Suprapubic skin (tissue), 4 donors: ENCODE data around the gene CNOT6L. TPM values are rescaled to one million over a fixed set of nuclear protein-coding genes. Genes with fewer than 3 reads are reported as not detected.

ENCODE experiments used
- DNase-seq, 2 donors: peaks; one replicate each; pipeline ENCODE4 v3.0.0-alpha.2; 2019; ENCODE audit warnings: low spot score in 2 of 2
- H3K27ac ChIP-seq: fragments of 200-600 bp; sonication (generic); one replicate; pipeline ENCODE4 v1.5.1; 2019
- H3K27me3 ChIP-seq: fragments of 200-600 bp; sonication (generic); one replicate; pipeline ENCODE4 v1.5.1; 2019
- H3K36me3 ChIP-seq: fragments of 200-600 bp; sonication (generic); one replicate; pipeline ENCODE4 v1.5.1; 2019
- H3K4me1 ChIP-seq: fragments of 200-600 bp; sonication (generic); one replicate; pipeline ENCODE4 v1.5.1; 2019
- H3K4me3 ChIP-seq: fragments of 200-600 bp; sonication (generic); one replicate; pipeline ENCODE4 v1.5.1; 2019; ENCODE audit warnings: mild to moderate bottlenecking
- H3K9me3 ChIP-seq: fragments of 200-600 bp; sonication (generic); one replicate; pipeline ENCODE4 v1.5.1; 2019
- EP300 ChIP-seq: sonication (generic); formaldehyde crosslinking; IDR thresholded peaks from one replicate; pipeline ENCODE4 v1.6.1; 2017; ENCODE audit warnings: antibody characterized with exemption
- POLR2A ChIP-seq, 2 donors: fragments of 450-650 bp; IDR thresholded peaks; one replicate each; pipeline ENCODE4 v1.6.1; 2017; ENCODE audit warnings: antibody characterized with exemption in 2 of 2, mild to moderate bottlenecking in 2 of 2, moderate library complexity in 2 of 2
- POLR2AphosphoS5 ChIP-seq, 3 donors: sonication (generic); formaldehyde crosslinking; IDR thresholded peaks; one replicate each; pipeline ENCODE4 v1.6.1; 2017; ENCODE audit warnings: antibody characterized with exemption in 3 of 3
- WGBS: methylation state at CpG from one replicate; pipeline ENCODE4 v1.1.5; 2018; 5-methylcytosine and 5-hydroxymethylcytosine counted together
- total RNA-seq, 4 donors: library from RNA; depleted of rRNA; stranded (reverse); fragments of >200 nt; gene quantifications; one replicate each; pipeline ENCODE4 v1.1.0, GENCODE V29; 2016
- TF ChIP-seq, protein P1 (sequence below), 2 donors: fragments of 200-600 bp in 1 of 2; fragments of 450-650 bp in 1 of 2; sonication (generic) in 1 of 2; IDR thresholded peaks; one replicate each; pipeline ENCODE4 v1.5.1; 2016 to 2019; ENCODE audit warnings: antibody characterized with exemption in 2 of 2, mild to moderate bottlenecking in 1 of 2, moderate library complexity in 1 of 2

Gene CNOT6L
- total RNA-seq, 4 donors from 2014 or later = 21.3 to 45.8 (median 39.6) TPM

DNA sequence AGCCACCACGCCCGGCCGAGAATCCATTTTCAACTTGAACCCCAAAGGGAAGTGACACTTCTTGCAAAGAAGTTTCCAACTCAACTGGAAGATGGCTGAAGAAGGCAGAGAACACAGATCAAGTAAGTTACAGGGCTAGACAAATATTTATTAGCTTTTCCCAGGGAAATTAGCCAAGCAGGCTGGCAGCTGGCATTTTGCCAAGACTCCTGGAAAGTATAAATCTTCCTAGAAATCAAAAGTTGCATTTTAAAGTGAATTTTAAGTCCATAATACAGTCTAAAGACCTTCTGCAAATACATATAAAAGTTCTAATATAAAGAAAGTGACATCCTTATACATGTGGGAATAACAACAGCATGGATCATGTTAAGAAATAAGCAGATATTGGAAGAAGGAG is 40.1 kb upstream of the CNOT6L start:
- WGBS = 93% methylated on average over 3 of the region's 3 CpGs
- H3K27ac ChIP-seq = no peak overlapping the region
- H3K27me3 ChIP-seq = no peaks in the 10 kb centered on the region
- DNase-seq = no peak
- H3K9me3 ChIP-seq = no peaks in the 10 kb centered on the region
- no peaks in the 10 kb centered on the region for H3K36me3 ChIP-seq
- H3K4me1 ChIP-seq = peaks cover 27% of the 10 kb centered on the region
- TF ChIP-seq POLR2AphosphoS5 (IDR thresholded peaks at IDR 0.05) (no peak), EP300 (no peak), POLR2A (IDR thresholded peaks at IDR 0.05) (no peak)
- TF ChIP-seq, protein P1, sequence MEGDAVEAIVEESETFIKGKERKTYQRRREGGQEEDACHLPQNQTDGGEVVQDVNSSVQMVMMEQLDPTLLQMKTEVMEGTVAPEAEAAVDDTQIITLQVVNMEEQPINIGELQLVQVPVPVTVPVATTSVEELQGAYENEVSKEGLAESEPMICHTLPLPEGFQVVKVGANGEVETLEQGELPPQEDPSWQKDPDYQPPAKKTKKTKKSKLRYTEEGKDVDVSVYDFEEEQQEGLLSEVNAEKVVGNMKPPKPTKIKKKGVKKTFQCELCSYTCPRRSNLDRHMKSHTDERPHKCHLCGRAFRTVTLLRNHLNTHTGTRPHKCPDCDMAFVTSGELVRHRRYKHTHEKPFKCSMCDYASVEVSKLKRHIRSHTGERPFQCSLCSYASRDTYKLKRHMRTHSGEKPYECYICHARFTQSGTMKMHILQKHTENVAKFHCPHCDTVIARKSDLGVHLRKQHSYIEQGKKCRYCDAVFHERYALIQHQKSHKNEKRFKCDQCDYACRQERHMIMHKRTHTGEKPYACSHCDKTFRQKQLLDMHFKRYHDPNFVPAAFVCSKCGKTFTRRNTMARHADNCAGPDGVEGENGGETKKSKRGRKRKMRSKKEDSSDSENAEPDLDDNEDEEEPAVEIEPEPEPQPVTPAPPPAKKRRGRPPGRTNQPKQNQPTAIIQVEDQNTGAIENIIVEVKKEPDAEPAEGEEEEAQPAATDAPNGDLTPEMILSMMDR (IDR thresholded peaks at IDR 0.05) = no peak
- no peak overlapping the region for H3K4me3 ChIP-seq

DNA sequence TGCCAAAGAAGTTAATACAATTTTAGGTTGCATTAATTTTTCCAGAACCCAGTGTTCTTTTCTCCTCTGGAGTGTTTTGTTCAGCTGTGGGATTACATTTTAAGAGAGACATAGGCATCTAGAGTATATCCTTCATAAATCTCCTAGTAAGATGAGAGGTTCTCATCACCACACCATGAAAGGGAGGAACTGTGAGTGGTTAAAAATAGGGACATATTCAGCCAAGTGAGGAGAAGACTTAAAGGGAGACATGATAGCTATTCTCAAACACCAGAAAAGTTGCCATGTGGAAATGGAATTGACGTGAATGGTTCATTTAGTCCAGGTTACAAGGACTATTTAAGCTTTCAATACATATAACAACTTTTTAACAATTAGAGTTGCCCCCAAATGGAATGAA is 37.0 kb upstream of the CNOT6L start:
- no peak overlapping the region for H3K4me3 ChIP-seq
- H3K9me3 ChIP-seq = no peaks in the 10 kb centered on the region
- H3K27me3 ChIP-seq = no peaks in the 10 kb centered on the region
- no peak overlapping the region for H3K27ac ChIP-seq
- no peak for TF ChIP-seq EP300
- no peak for TF ChIP-seq POLR2AphosphoS5 (IDR thresholded peaks at IDR 0.05)
- TF ChIP-seq, protein P1 (IDR thresholded peaks at IDR 0.05) = no peak
- TF ChIP-seq POLR2A (IDR thresholded peaks at IDR 0.05) = no peak
- H3K36me3 ChIP-seq = no peaks in the 10 kb centered on the region
- peaks cover 9% of the 10 kb centered on the region for H3K4me1 ChIP-seq
- 78% methylated on average over 1 of the region's 1 CpG for WGBS
- no peak for DNase-seq

DNA sequence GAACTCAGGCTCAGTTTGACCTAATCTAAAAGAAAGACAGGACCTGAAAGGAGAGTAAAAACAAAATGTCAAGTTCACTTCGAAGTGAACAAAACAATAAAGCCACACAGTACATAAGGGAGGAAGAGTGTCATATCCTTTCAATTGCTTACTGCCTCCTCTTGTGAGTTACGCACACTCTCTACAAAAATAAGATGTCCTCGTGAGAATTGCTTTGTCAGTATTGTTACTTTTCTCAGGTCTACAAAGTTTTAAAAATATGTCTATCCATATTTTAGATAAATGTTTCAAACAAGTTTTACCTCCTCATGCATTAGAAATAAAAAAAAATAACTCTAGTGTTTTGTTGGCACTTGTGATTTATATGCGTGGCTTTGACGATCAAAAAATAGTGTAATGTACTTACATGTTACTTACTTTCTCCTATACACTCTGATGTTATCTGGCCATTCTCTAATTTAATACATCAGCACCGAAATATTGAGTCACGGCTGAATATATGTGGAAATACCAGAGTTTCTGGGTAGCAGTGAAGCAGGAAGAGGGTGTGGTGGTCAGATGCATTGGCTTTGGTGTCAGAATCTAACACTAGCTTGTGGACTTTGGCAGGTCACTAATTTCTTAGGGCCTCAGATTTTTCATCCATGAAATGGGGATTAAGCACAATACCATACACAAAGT is 35.4 kb upstream of the CNOT6L start:
- H3K27ac ChIP-seq = peak overlapping the region; percentile 57
- H3K36me3 ChIP-seq = no peaks in the 10 kb centered on the region
- peaks cover 6% of the 10 kb centered on the region for H3K4me1 ChIP-seq
- H3K27me3 ChIP-seq = no peaks in the 10 kb centered on the region
- TF ChIP-seq, protein P1 (IDR thresholded peaks at IDR 0.05) = no peak
- TF ChIP-seq POLR2A (IDR thresholded peaks at IDR 0.05) (no peak), EP300 (no peak), POLR2AphosphoS5 (IDR thresholded peaks at IDR 0.05) (no peak)
- WGBS = 44% methylated on average over 7 of the region's 7 CpGs
- H3K4me3 ChIP-seq = no peak overlapping the region
- no peak for DNase-seq
- no peaks in the 10 kb centered on the region for H3K9me3 ChIP-seq

DNA sequence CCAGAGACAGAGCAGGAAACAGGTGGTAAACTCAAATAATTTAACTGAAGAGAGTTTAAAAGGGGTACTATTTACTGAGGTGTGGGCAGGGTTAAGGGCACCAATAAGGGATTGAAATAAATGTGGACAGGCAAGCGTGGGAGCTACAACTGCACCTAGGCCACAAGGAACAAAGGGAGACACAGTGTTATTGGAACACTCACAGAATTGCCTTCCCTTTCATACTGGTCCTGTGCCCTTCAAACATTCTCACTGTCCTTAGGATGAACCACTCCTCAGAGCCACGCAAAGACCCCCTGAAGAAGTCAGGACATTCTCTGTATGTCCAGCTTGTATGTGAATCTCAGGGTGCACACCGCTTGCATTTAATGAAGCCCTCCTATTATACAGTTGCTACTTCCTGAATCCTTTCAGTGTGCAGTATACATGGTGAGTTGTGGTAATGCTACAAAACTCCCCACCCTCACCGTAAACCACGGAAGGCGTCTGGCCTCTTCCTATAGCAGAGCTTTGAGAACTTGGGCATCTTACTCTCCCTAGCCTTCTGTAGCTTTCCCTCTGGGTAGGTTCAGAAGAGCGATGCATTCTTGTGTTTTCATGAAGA is 33.8 kb upstream of the CNOT6L start:
- DNase-seq = no peak
- peaks cover 6% of the 10 kb centered on the region for H3K4me1 ChIP-seq
- H3K4me3 ChIP-seq = no peak overlapping the region
- no peaks in the 10 kb centered on the region for H3K9me3 ChIP-seq
- H3K27me3 ChIP-seq = no peaks in the 10 kb centered on the region
- no peaks in the 10 kb centered on the region for H3K36me3 ChIP-seq
- H3K27ac ChIP-seq = no peak overlapping the region
- TF ChIP-seq, protein P1 (IDR thresholded peaks at IDR 0.05) = no peak
- TF ChIP-seq POLR2A (IDR thresholded peaks at IDR 0.05) (no peak), EP300 (no peak), POLR2AphosphoS5 (IDR thresholded peaks at IDR 0.05) (no peak)
- WGBS = 69% methylated on average over 7 of the region's 7 CpGs

DNA sequence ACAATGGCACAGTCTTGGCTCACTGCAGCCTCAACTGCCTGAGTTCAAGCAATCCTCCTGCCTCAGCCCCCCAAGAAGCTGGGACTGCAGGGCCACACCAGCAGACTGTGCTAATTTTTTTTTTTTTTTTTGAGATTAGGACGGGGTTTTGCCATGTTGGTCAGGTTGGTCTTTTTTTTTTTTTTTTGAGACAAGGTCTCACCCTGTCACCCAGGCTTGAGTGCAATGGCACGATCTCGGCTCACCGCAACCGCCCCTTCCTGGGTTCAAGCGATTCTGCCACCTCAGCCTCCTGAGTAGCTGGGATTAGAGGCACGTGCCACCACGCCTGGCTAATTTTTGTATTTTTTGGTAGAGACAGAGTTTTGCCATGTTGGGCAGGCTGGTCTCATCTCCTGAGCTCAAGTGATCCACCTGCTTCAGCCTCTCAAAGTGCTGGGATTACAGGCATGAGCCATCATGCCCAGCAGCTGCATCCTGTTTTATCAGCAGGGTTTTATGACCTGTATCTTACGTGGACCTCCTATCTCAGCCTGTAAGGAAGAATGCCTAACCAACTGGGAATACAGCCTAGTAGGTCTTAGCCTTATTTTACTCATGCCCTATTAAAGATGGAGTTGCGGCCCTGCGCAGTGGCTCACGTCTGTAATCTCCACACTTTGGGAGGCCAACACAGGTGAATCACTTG is 30.3 kb upstream of the CNOT6L start:
- Histone ChIP-seq H3K4me1 (no peaks in the 10 kb centered on the region), H3K27me3 (no peaks in the 10 kb centered on the region)
- WGBS = 88% methylated on average over 12 of the region's 12 CpGs

More for the DNA sequence above, 30.3 kb upstream of the CNOT6L start:
- Histone ChIP-seq H3K9me3 (no peaks in the 10 kb centered on the region), H3K36me3 (no peaks in the 10 kb centered on the region), H3K27ac (no peak overlapping the region), H3K4me3 (no peak overlapping the region)
- DNase-seq = no peak
- no peak for TF ChIP-seq POLR2AphosphoS5 (IDR thresholded peaks at IDR 0.05)
- TF ChIP-seq, protein P1 (IDR thresholded peaks at IDR 0.05) = no peak
- TF ChIP-seq EP300 = no peak
- no peak for TF ChIP-seq POLR2A (IDR thresholded peaks at IDR 0.05)
